ACC112 (cell line): Measurements from ENCODE around the gene BNC2.
A peak's percentile ranks its signal among the peaks of the same experiment; 100 is the strongest.

Experiments
- H2AFZ ChIP-seq: fragments of 200-600 bp; sonication (generic); one replicate; pipeline ENCODE4 v1.6.0; 2017; ENCODE audit warnings: antibody characterized with exemption, low read length; ENCODE audit not compliant: unreplicated experiment
- H3K27ac ChIP-seq: fragments of 200-600 bp; sonication (generic); 2 replicates; pipeline ENCODE4 v1.5.1; 2014; ENCODE audit warnings: low read depth, mild to moderate bottlenecking, antibody characterized with exemption, low read length, moderate library complexity
- H3K27me3 ChIP-seq: fragments of 200-600 bp; sonication (generic); 2 replicates; pipeline ENCODE4 v1.6.1; 2014; ENCODE audit warnings: mild to moderate bottlenecking, antibody characterized with exemption, low read length, moderate library complexity, mixed read lengths; ENCODE audit not compliant: insufficient read depth
- H3K36me3 ChIP-seq: fragments of 200-600 bp; sonication (generic); 2 replicates; pipeline ENCODE4 v1.6.1; 2016; ENCODE audit warnings: mild to moderate bottlenecking, antibody characterized with exemption, low read length, moderate library complexity, mixed read lengths; ENCODE audit not compliant: insufficient read depth
- H3K4me1 ChIP-seq: fragments of 200-600 bp; sonication (generic); one replicate; pipeline ENCODE4 v1.6.1; 2016; ENCODE audit warnings: low read length, mixed read lengths; ENCODE audit not compliant: insufficient read depth, unreplicated experiment, control insufficient read depth
- H3K4me3 ChIP-seq: fragments of 200-600 bp; sonication (generic); 2 replicates; pipeline ENCODE4 v1.5.1; 2014; ENCODE audit warnings: mild to moderate bottlenecking, low read depth, low read length
- H3K79me2 ChIP-seq: fragments of 200-600 bp; sonication (generic); one replicate; pipeline ENCODE4 v1.6.0; 2016; ENCODE audit warnings: low read length; ENCODE audit not compliant: control insufficient read depth, unreplicated experiment, insufficient read depth

BNC2 gene

GRCh38 chr9:16729651-16730050 is 140.8 kb downstream of the BNC2 start:
- Histone ChIP-seq H2AFZ (no peak overlapping the region), H3K27me3 (no peaks in the 10 kb centered on the region), H3K27ac (no peak overlapping the region), H3K4me3 (0 out of 2 replicates have a peak overlapping the region, but pooled peaks have one; percentile 83), H3K36me3 (no peaks in the 10 kb centered on the region), H3K4me1 (peaks cover 36% of the 10 kb centered on the region), H3K79me2 (peaks cover 41% of the 10 kb centered on the region)

- Histone ChIP-seq H3K27me3 (no peaks in the 10 kb centered on the region), H3K4me3 (peak overlapping the region; percentile 83), H3K4me1 (peaks cover 48% of the 10 kb centered on the region), H3K36me3 (no peaks in the 10 kb centered on the region), H3K79me2 (peaks cover 55% of the 10 kb centered on the region), H3K27ac (peak overlapping the region; percentile 83), H2AFZ (no peak overlapping the region)
Measured at GRCh38 chr9:16728137-16728508, 142.3 kb downstream of the BNC2 start.

GRCh38 chr9:16727452-16728136 is 142.9 kb downstream of the BNC2 start:
- Histone ChIP-seq H3K79me2 (peaks cover 57% of the 10 kb centered on the region), H2AFZ (peak overlapping the region; percentile 68), H3K36me3 (no peaks in the 10 kb centered on the region), H3K4me1 (peaks cover 50% of the 10 kb centered on the region), H3K27me3 (no peaks in the 10 kb centered on the region), H3K27ac (peak overlapping the region; percentile 83), H3K4me3 (peak overlapping the region; percentile 83)

GRCh38 chr9:16726718-16727451 is 143.6 kb downstream of the BNC2 start:
- H2AFZ ChIP-seq: peak overlapping the region; percentile 68
- H3K36me3 ChIP-seq: no peaks in the 10 kb centered on the region
- H3K27me3 ChIP-seq: no peaks in the 10 kb centered on the region
- H3K4me3 ChIP-seq: peak overlapping the region; percentile 83
- peaks cover 60% of the 10 kb centered on the region for H3K79me2 ChIP-seq
- peak overlapping the region; percentile 83 for H3K27ac ChIP-seq
- H3K4me1 ChIP-seq: peaks cover 53% of the 10 kb centered on the region

GRCh38 chr9:16726029-16726428 is 144.4 kb downstream of the BNC2 start:
- Histone ChIP-seq H3K79me2 (peaks cover 60% of the 10 kb centered on the region), H3K27ac (peak overlapping the region; percentile 83), H3K27me3 (no peaks in the 10 kb centered on the region)

GRCh38 chr9:16725066-16725465 is 145.4 kb downstream of the BNC2 start:
- H3K27ac ChIP-seq: peak overlapping the region; percentile 83
- peak overlapping the region; percentile 83 for H3K4me3 ChIP-seq
- no peaks in the 10 kb centered on the region for H3K27me3 ChIP-seq
- H3K4me1 ChIP-seq: peaks cover 66% of the 10 kb centered on the region
- H3K36me3 ChIP-seq: no peaks in the 10 kb centered on the region
- H3K79me2 ChIP-seq: peaks cover 65% of the 10 kb centered on the region
- no peak overlapping the region for H2AFZ ChIP-seq

More at GRCh38 chr9:16726029-16726428, 144.4 kb downstream of the BNC2 start:
- no peak overlapping the region for H2AFZ ChIP-seq
- no peaks in the 10 kb centered on the region for H3K36me3 ChIP-seq
- peak overlapping the region; percentile 83 for H3K4me3 ChIP-seq
- H3K4me1 ChIP-seq: peaks cover 59% of the 10 kb centered on the region

- H3K27ac ChIP-seq: peak overlapping the region; percentile 98
- no peaks in the 10 kb centered on the region for H3K27me3 ChIP-seq
- peak overlapping the region; percentile 65 for H2AFZ ChIP-seq
- H3K4me1 ChIP-seq: peaks cover 80% of the 10 kb centered on the region
- peak overlapping the region; percentile 66 for H3K4me3 ChIP-seq
- 0 out of 2 replicates have a peak, but pooled peaks cover under 1% of the 10 kb centered on the region for H3K36me3 ChIP-seq
- H3K79me2 ChIP-seq: peaks cover 50% of the 10 kb centered on the region
Measured at GRCh38 chr9:16721972-16722371, 148.5 kb downstream of the BNC2 start.

- H3K4me1 ChIP-seq: peaks cover 89% of the 10 kb centered on the region
- H3K4me3 ChIP-seq: peak overlapping the region; percentile 66
- no peaks in the 10 kb centered on the region for H3K27me3 ChIP-seq
- peak overlapping the region; percentile 98 for H3K27ac ChIP-seq
- 0 out of 2 replicates have a peak, but pooled peaks cover 6% of the 10 kb centered on the region for H3K36me3 ChIP-seq
- peak overlapping the region; percentile 28 for H2AFZ ChIP-seq
- peaks cover 49% of the 10 kb centered on the region for H3K79me2 ChIP-seq
Measured at GRCh38 chr9:16720386-16720785, 150.1 kb downstream of the BNC2 start.

- Histone ChIP-seq H3K36me3 (0 out of 2 replicates have a peak, but pooled peaks cover 6% of the 10 kb centered on the region), H3K27ac (peak overlapping the region; percentile 98), H3K4me3 (peak overlapping the region; percentile 66), H3K79me2 (peaks cover 44% of the 10 kb centered on the region), H3K4me1 (peaks cover 89% of the 10 kb centered on the region), H2AFZ (peak overlapping the region; percentile 28), H3K27me3 (no peaks in the 10 kb centered on the region)
Measured at GRCh38 chr9:16719921-16720320, 150.5 kb downstream of the BNC2 start.

- H3K36me3 ChIP-seq: 0 out of 2 replicates have a peak, but pooled peaks cover 6% of the 10 kb centered on the region
- no peak overlapping the region for H2AFZ ChIP-seq
Measured at GRCh38 chr9:16718952-16719351, 151.5 kb downstream of the BNC2 start.

More at GRCh38 chr9:16718952-16719351, 151.5 kb downstream of the BNC2 start:
- H3K27me3 ChIP-seq: no peaks in the 10 kb centered on the region
- peaks cover 36% of the 10 kb centered on the region for H3K79me2 ChIP-seq
- H3K4me1 ChIP-seq: peaks cover 88% of the 10 kb centered on the region
- peak overlapping the region; percentile 10; the same call in 1 of the 2 replicates for H3K4me3 ChIP-seq
- H3K27ac ChIP-seq: peak overlapping the region; percentile 98
